PC-3 (cell line): ENCODE measurements around the gene EEF1A2.

Experiments
- CTCF ChIP-seq: fragments of 300-600 bp; sonication (generic); conservative IDR thresholded peaks from 2 replicates; pipeline ENCODE4 v1.5.1; 2017; ENCODE audit warnings: antibody characterized with exemption, low read depth, mild to moderate bottlenecking, low read length
- EZH2phosphoT487 ChIP-seq: fragments of 300-600 bp; sonication (generic); IDR thresholded peaks from 2 replicates; pipeline ENCODE4 v1.6.1; 2018; ENCODE audit warnings: mild to moderate bottlenecking, antibody characterized with exemption, low read length, borderline replicate concordance

- TF ChIP-seq CTCF = no peak
- TF ChIP-seq EZH2phosphoT487 = no peak
Observed at GRCh38 chr20:63469019-63469712, 29.7 kb downstream of the EEF1A2 start.
